HG03175 (cell line): ENCODE measurements around the gene RUFY1.
"Not testable (repeated sequence)": the region's sequence is repeated elsewhere in the genome, so short reads cannot be mapped to it uniquely, and the experiment has no call there.

ENCODE experiments used
- ATAC-seq: cut with Tn5 transposase; IDR thresholded peaks from one replicate; pipeline ENCODE4 v1.9.1; 2021; ENCODE audit warnings: mild to moderate bottlenecking, moderate library complexity; ENCODE audit not compliant: unreplicated experiment

The RUFY1 gene

GRCh38 chr5:179550511-179551342 is at the start of gene RUFY1:
TSS of gene RUFY1 (plus strand) at chr5:179550554. CDS start at chr5:179550570, 16 bp downstream.
- peak; percentile 80 for ATAC-seq

DNA sequence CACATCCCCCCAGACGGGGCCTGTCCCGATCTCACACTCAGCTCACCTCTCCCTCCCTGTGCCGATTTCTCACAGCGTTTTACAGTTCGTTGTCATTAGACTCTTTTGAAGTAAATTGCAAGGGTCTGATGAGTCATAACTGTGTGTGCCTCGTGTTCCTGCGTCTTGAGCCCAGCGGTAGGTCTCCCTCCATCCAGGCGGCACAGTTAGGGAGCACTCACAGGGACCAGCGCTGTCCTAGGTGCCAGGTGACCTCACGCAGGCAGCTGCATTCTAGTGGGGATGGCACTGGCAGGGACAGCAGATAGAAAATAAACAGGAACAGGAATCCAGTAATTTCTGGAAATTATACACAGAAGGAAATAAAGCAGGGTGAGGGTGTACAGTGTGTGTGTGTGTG is 48.4 kb upstream of the RUFY1 start:
- not testable (repeated sequence) for ATAC-seq

DNA sequence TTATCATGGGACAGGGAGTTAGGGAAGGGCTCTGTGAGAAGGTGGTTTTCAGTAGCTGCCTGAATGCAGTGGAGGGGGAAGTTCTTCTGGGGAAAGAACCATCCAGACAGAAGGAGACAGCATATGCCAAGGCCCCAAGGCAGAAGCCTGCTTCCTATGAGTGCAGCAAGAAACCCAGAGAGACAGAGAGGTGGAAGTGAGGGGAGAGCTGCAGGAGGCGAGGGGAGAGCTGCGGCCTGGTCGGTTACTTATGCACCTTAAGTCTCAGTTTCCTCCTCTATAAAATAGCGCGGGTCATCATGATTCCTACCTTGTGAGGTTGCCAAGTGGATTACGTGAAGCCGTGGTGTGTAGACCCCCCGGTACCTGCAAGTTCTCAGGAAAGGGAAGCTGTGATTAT is 47.9 kb upstream of the RUFY1 start:
- not testable (repeated sequence) for ATAC-seq

DNA sequence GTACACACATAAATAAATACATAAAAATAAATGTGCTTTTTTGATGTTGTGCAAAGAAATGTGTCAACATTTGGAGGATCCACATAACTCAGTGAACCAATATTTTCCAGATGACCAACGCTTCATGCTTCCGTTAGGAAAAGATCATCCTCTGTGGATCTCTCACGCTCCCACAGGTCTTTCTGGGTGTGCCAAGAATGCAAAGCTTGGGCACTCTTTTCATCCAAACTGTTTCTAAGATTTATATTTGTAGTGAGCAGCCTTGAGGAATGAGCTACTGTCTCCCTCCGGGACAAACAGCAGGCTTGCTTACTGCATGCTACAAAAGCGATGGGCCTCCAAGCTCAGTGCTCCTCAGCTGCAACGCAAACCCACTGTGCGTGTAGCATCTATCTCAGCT is 46.2 kb upstream of the RUFY1 start:
- no peak for ATAC-seq

DNA sequence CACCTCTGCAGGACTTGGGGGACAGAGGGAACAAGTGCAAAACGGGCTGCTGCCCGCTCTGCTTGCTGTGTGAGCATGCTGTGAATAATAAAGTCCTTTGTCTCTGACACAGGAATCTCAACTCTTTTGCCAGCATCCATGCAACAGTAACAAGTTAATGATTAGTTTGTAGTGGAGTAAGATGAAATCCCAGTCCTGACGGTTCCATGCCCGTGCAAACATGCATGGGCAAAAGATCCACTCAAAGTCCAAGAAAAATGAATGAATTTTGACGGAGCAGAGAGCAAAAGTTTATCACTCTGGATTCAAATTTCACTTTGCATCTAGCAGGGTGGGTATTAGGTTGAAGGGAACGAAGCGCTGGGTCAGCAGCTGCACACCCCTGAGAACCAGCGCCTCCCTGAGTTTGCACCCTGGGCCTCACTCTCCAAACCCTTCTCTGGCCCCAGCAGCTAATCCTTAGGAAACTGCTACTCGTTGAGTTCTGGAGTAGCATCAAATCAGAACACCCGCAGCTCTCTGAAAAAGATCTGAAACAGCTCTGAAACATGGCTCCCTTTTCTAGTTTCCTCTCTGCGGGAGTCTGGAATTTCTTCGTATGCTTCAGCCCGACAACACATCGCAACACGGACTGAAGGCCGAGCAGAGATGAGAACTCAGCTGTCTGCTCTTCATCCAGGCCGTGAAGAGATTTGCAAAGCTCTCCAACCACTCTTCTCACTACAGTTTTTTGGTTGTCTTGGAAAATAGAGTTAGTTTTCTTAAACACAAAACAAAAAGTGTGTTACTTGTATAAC is 45.6 kb upstream of the RUFY1 start:
- no peak for ATAC-seq

GRCh38 chr5:179505636-179506261 is 44.6 kb upstream of the RUFY1 start:
- no peak for ATAC-seq

DNA sequence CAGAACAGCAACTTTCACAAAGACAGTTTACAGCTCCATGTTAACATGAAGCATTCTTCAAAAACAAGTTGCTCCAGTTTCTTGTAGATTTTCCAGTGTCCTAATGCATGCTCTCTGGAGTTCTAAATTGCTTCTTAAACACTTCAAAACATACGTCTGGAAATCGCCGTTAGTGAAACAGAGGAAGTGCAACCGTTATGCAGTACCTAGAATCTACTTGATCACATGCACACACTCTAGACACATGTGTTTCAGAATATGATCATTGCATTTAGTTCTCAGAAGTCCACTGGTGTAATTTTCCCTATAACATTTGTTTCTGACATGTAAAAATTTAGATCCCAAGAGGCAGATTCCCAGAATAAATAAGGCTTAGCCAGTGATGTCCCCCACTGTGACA is 41.1 kb upstream of the RUFY1 start:
- no peak for ATAC-seq

DNA sequence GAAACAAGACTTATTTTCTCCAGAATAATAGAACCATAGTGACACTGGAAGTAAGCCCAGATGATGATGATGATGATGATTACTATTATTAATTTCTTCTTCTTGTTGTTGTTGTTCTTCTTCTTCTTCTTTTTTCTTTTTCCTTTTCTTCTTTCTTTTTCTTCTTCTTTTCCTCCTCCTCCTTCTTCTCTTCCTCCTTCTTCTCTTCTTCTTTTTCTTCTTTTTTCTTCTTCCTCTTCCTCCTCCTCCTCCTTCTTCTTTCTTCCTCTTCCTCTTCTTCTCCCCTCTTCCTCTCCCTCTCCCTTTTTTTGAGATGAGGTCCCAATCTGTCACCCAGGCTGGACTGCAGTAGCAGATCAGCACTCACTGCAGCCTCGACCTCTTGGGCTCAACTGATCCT is 40.5 kb upstream of the RUFY1 start:
- ATAC-seq, result no peak

GRCh38 chr5:179512452-179513000 is 37.8 kb upstream of the RUFY1 start:
- no peak for ATAC-seq

GRCh38 chr5:179515501-179515900 is 34.9 kb upstream of the RUFY1 start:
- ATAC-seq, result not testable (repeated sequence)

DNA sequence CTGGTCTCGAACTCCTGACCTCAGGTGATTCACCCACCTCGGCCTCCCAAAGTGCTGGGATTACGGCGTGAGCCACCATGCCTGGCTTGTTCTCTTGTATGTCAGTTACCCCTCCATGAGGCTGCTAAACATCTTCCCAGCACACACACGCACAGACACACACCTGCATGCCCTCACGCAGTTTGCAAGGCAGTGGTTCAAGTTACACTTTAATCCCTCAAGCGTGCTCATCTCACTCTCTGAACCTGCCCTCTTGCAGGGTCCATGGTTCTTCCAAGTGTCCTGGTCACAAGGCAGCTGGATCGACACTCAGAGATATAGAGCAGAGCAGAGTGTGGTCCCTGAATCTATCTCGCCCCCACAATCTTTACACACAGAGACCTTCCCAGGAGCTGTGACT is 34.1 kb upstream of the RUFY1 start:
- ATAC-seq, result no peak

DNA sequence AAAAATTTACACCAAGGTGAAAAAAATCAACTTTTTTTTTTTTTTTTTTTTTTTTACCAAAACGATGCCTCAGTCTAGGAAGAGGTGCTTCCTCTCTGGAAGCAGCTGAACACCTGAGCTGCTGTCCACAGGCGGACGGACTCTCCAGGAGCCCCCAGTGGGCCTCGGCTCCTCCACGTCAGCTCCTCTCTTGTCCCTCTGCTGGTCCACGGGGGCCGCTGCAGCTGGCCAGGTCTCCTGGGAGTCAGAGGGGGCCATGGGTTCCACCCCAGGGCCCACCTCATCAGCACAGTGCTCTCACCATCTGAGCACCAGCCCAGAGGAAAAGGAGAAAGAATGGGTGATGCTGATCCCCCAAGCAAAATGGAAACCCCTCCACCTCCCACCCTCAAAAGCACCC is 32.6 kb upstream of the RUFY1 start:
- not testable (repeated sequence) for ATAC-seq

DNA sequence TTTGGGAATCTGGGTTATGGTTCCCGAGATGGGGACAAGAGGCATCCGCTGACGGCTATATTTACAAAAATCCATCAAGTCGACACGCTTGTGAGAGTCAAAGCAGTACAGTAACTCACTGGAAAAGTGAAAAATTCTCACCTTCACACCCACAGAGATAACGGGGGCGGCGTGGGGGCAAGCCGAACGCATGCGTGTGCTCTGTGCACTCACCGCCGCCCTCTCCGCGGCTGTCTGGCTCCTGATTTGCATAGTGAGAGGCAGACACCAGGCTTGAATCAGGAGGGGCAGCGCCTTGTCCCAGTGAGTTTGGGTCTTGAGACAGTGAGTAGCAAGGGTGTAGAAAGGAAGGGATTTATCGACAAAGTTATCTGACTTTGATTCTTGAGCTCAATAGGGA is 32.0 kb upstream of the RUFY1 start:
- ATAC-seq, result peak; percentile 81

DNA sequence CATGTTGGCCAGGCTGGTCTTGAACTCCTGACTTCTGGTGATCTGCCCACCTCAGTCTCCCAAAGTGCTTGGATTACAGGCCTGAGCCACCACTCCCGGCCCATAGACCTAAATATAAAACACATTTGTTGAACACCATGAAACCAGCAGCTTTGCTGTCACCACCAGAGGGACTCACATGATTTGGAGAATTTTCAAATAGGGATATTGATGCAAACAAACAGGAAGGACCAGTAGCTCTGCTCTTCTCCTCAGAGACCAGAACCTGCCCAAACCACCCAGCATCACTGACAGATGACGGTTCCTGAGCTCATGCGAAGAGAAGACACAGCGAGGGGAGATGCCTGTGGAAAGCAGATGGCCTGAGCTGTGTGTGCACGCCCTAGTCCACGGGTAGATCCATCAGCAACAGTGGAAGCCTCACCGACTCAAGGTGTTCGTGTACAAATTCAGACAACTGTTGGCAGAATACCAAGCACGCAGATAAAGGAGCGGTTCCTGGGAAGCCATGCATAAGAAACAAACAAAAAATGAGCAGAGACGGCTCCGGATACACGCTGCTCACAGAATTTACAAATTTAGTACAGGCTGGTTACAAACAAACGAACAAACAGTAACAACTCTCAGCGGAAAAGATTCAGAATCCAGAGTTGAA is 30.8 kb upstream of the RUFY1 start:
- not testable (repeated sequence) for ATAC-seq

DNA sequence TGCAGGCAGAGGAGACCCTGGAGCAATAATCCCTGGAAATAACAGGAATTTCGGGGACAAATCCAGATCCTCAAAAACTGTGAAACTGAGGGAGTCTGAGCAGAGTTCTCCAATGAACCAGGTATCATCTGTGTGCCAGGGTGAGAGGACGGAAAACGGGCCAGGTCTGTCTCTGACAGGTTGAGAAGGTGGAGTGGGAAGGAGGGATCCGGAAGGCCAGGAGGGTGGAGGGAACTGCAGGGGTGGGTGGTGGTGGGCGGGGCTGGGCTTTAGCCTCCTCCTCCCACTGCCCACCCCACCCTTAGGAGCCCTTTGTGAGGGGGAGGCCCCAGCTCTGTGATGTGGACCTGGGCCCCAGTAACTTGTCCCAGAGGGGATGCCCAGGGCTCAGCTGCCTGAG is 28.2 kb upstream of the RUFY1 start:
- ATAC-seq, result not testable (repeated sequence)

GRCh38 chr5:179526978-179527377 is 23.4 kb upstream of the RUFY1 start:
- ATAC-seq, result no peak

DNA sequence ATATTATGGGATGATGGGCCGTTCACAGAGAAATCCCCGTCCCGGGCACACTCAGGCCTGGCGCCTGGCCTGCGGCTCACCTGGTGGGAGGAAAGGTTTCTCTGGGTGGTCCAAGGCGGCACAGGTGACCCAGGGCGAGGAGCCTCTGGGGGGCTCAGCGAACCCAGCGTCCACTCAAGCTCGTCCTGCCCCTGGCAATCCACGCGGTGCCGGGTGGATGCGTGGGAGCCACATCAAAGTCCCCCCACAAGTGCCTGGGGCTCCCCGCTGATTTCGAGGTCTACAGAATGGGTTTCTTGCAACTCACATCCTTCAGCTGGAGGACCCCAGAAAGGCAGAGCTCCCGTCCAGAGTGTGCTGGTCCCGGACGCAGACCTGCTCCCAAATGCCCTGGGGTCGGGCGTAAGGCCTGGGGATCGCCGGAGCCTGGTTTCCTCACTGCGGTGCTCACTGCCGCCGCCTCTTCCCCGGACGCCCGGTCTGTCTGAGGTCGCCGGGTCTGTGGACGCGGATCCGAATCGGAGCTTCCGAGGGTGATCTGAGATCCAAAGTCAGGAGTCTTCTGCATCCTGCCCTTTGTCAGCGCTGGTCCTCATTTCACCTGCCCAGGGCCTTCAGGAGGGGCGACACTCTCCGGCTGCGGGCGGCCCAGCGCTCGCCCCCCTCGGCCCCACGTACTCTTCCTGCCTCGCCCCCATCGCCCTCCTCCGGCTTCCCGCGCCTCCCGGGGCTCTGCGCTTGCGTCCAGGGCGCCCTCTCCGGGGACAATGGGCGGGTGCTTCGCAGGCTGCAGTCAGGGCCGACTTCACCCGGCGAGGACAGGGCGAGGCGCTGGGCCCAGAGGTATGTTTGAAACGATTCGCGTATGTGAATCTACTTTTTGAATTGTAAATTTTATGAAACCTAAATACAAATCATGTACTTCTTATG is 20.0 kb upstream of the RUFY1 start:
- peak; percentile 72 for ATAC-seq

GRCh38 chr5:179533024-179533423 is 17.3 kb upstream of the RUFY1 start:
- ATAC-seq, result no peak

- ATAC-seq, result peak; percentile 37
Observed at GRCh38 chr5:179533907-179534306, 16.4 kb upstream of the RUFY1 start.

DNA sequence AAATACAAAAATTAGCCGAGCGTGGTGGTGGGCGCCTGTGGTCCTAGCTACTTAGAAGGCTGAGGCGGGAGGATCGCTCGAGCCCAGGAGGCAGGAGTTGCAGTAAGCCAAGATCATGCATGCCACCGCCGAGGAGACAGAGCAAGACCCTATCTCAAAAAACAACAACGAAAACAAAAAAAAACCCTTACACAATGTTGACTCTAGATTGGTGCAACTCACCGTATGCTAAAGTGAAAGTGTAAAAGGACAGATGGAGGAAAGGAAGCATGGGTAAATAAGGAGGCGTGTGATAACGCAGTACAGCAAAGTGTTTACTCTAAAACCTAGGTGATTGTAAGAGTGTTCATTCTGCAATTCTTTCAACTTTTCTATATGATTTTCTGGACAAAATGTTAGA is 15.9 kb upstream of the RUFY1 start:
- ATAC-seq, result peak; percentile 67
